Astrocyte of the cerebellum (primary cell): ENCODE results near the gene PNRC1.

ENCODE experiments used
- DNase-seq: peaks from one replicate; pipeline ENCODE4 v3.0.0-alpha.2; 2011; ENCODE audit warnings: low read depth
- H3K4me3 ChIP-seq: 2 replicates; pipeline ENCODE4 v1.5.1; 2011; ENCODE audit warnings: mild to moderate bottlenecking, low read depth, low read length, moderate library complexity
- in situ Hi-C: cut with HindIII; loops from 2 replicates; pipeline ENCODE4 v1.10.0; 2017; ENCODE audit warnings: low sequenced_read_pairs
- TF ChIP-seq, protein P1 (sequence below): IDR thresholded peaks from 2 replicates; pipeline ENCODE4 v1.5.1; 2012; ENCODE audit warnings: low read length, low read depth, moderate library complexity, mild to moderate bottlenecking; ENCODE audit errors: missing control alignments

Gene PNRC1

DNA sequence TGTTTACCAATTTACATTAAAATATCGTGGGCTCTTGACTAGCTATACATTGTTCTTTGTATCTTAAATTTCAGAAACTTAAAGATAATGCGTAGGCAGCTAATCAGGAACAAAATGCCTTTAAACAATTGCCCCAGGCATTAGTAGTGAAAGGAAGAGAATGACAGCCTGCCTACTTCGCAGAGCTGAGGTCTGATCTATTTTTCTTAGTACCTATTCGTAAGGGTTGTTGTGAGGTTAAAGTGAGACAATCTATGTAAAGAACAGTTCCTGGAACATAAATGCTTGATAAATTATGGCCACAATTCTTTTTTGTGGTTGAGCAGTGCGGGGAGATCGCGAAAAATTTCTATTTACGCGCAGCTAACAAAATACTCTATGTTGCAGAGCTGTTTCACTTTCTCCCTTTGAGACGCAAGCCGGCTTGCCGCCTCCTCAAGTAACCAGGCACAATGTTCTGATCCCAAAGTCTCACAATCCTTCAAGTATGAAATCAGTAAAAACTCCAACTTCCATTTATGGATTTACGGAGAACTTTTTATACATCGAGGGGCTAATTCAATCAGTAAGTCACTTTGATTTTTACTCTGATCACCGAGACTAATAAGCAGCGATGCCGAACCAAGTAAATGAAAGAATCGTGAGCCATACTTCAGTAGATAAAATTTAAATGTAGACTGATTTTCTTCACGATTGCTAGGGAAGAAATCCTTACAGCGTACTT is 878 bp upstream of the PNRC1 start:
- peak; percentile 44 for DNase-seq
- TF ChIP-seq, protein P1, sequence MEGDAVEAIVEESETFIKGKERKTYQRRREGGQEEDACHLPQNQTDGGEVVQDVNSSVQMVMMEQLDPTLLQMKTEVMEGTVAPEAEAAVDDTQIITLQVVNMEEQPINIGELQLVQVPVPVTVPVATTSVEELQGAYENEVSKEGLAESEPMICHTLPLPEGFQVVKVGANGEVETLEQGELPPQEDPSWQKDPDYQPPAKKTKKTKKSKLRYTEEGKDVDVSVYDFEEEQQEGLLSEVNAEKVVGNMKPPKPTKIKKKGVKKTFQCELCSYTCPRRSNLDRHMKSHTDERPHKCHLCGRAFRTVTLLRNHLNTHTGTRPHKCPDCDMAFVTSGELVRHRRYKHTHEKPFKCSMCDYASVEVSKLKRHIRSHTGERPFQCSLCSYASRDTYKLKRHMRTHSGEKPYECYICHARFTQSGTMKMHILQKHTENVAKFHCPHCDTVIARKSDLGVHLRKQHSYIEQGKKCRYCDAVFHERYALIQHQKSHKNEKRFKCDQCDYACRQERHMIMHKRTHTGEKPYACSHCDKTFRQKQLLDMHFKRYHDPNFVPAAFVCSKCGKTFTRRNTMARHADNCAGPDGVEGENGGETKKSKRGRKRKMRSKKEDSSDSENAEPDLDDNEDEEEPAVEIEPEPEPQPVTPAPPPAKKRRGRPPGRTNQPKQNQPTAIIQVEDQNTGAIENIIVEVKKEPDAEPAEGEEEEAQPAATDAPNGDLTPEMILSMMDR = no peak
- in situ Hi-C loops = no loop called here
- peak overlapping the region; percentile 93 for H3K4me3 ChIP-seq

DNA sequence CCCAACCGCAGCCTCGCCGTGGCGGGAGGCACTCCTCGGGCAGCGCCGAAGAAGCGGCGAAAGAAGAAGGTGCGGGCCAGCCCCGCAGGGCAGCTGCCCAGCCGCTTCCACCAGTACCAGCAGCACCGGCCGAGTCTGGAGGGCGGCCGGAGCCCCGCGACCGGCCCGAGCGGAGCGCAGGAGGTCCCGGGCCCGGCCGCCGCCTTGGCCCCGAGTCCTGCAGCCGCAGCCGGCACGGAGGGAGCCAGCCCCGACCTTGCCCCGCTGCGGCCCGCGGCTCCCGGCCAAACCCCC is 525 bp downstream of the PNRC1 start:
- H3K4me3 ChIP-seq = peak overlapping the region; percentile 93
- in situ Hi-C loops = no loop called here
- TF ChIP-seq, protein P1 = no peak
- no peak for DNase-seq

DNA sequence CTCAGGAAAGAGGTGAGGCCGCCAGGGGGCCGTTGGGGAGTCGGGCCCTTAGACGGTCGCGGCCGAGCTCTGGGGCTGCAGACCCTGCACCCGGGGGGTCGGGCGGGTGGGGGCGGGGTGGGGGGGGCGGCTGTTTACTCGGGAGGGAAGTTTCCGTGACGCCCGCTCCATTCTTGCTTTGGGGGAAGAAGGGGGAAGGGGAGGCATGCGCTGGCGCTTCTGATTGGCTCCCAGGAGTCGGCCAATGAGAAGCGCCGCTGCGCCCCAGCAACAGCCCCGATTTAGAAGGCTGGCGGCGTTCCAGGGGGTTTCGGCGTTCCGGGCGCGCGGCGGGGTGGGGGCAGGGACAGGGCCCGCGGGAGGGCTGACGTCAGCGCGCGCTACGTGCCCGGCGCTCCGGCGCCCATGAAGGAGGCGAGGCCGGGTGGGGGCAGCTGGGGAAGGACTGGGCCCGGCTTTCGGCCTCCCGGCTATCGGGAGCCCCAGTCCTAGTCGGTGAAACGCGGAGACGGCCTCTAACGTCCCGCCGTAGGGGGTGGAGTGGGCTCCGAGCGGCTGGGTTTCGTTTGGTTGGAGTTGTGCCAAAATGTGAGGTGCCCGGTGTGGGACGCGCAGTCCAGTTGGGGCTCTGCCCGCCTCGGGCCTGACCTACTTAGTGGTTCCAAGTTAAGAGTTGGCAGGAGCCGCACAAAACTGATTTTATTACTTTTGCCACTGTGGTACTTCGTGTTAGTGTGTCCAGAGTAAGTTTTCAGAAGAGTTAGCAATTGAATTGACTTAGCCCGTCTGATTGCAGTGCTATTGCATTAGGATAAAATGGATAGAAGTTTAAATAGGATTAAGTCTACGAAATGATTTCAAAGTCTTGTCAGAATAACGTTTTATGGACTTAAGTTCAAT is 1.1 kb downstream of the PNRC1 start:
- peak; percentile 95 for DNase-seq
- peak overlapping the region; percentile 93 for H3K4me3 ChIP-seq
- TF ChIP-seq, protein P1 = no peak
- in situ Hi-C loops = no loop called here

- in situ Hi-C loops = no loop called here
- H3K4me3 ChIP-seq = peak overlapping the region; percentile 93
- no peak for DNase-seq
- TF ChIP-seq, protein P1 = no peak
Measured at GRCh38 chr6:89082486-89082891, 1.9 kb downstream of the PNRC1 start.

DNA sequence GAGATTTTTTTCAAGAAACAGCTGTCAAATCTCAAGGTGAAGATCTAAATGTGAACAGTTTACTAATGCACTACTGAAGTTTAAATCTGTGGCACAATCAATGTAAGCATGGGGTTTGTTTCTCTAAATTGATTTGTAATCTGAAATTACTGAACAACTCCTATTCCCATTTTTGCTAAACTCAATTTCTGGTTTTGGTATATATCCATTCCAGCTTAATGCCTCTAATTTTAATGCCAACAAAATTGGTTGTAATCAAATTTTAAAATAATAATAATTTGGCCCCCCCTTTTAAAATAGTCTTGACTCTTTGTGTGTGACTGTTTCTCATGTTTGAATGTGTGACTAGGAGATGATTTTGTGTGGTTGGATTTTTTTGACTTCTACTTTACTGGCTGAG is 4.0 kb downstream of the PNRC1 start:
- no peak overlapping the region for H3K4me3 ChIP-seq
- DNase-seq = no peak
- in situ Hi-C loops = no loop called here
- TF ChIP-seq, protein P1 = no peak

GRCh38 chr6:89084954-89085353 is 4.4 kb downstream of the PNRC1 start:
- TF ChIP-seq, protein P1 = no peak
- in situ Hi-C loops = loop anchor here (5.0 kb wide), 1 partner anchor 37 kb away; no protein-coding TSS in a partner anchor
- DNase-seq = no peak
- no peak overlapping the region for H3K4me3 ChIP-seq
